Endothelial cell of umbilical vein (primary cell): ENCODE measurements around the gene CRLF1. TPM values are rescaled to one million over a fixed set of nuclear protein-coding genes. Genes with fewer than 3 reads are reported as not detected.

Source experiments
- BruUV-seq: library from RNA; stranded (reverse); fragments of 400-500 nt; replicated peaks from 2 replicates; lab custom pipeline; 2021; lab: Mats Ljungman, UMichigan
- CTCF ChIA-PET: fragments of 300-600, 350-600 bp; sonication (Branson Sonifier 250); formaldehyde crosslinking; loops from one replicate; lab custom pipeline; 2021; ENCODE audit warnings: antibody characterized with exemption, inconsistent platforms; lab: Charles Lee
- POLR2A ChIA-PET: fragments of 300-600, 350-600 bp; sonication (Branson Sonifier 250); formaldehyde crosslinking; loops from one replicate; lab custom pipeline; 2021; ENCODE audit warnings: antibody characterized with exemption, inconsistent platforms; lab: Charles Lee
- DNase-seq: peaks from one replicate; pipeline ENCODE4 v3.0.0-alpha.2; 2011; ENCODE audit warnings: low read depth, low spot score
- FAIRE-seq: peaks from 2 replicates; lab custom pipeline; 2011; peaks lifted over from hg19 to GRCh38; lab: Jason Lieb, UNC
- H2AFZ ChIP-seq: 2 replicates; pipeline ENCODE4 v1.6.0; 2012; ENCODE audit warnings: low read depth, low read length, control low read depth, inconsistent platforms
- H3K27ac ChIP-seq: 2 replicates; pipeline ENCODE4 v1.5.1; 2011; ENCODE audit warnings: low read depth, mild to moderate bottlenecking, control low read depth, low read length, moderate library complexity; ENCODE audit not compliant: insufficient read depth
- H3K27me3 ChIP-seq, 2 experiments: 2 replicates each; pipeline versions ENCODE4 v1.6.0 to v1.6.1; 2011; ENCODE audit warnings: low read length in 2 of 2, mixed read lengths in 1 of 2; ENCODE audit not compliant: control insufficient read depth in 2 of 2, insufficient read depth in 2 of 2
- H3K36me3 ChIP-seq, 2 experiments: 2 replicates in 1 of 2; 3 replicates in 1 of 2; pipeline ENCODE4 v1.5.1; 2011; ENCODE audit warnings: low read length in 2 of 2, mild to moderate bottlenecking in 1 of 2, moderate library complexity in 1 of 2; ENCODE audit not compliant: control insufficient read depth in 2 of 2, insufficient read depth in 2 of 2; ENCODE audit errors: extremely low read depth in 1 of 2
- H3K4me1 ChIP-seq: 3 replicates; pipeline ENCODE4 v1.5.1; 2011; ENCODE audit warnings: mild to moderate bottlenecking, low read length; ENCODE audit not compliant: control insufficient read depth, insufficient read depth; ENCODE audit errors: extremely low read depth
- H3K4me2 ChIP-seq: 2 replicates; pipeline ENCODE4 v1.6.1; 2011; ENCODE audit warnings: low read length, control low read depth, mixed read lengths; ENCODE audit not compliant: insufficient read depth
- H3K4me3 ChIP-seq, 3 experiments: fragments of 200-600 bp in 1 of 3; sonication (generic), shearing (Covaris generic) in 1 of 3; replicated peaks in 1 of 3; 2 replicates each; pipeline ENCODE4 v1.5.1; 2011 to 2016; ENCODE audit warnings: control low read depth in 3 of 3, low read length in 3 of 3, mild to moderate bottlenecking in 2 of 3, inconsistent platforms in 1 of 3, low read depth in 1 of 3, moderate library complexity in 1 of 3; ENCODE audit not compliant: insufficient read depth in 1 of 3
- H3K79me2 ChIP-seq: 2 replicates; pipeline ENCODE4 v1.6.0; 2012; ENCODE audit warnings: low read length, inconsistent platforms; ENCODE audit not compliant: control insufficient read depth, insufficient read depth
- H3K9ac ChIP-seq: replicated peaks from 2 replicates; pipeline ENCODE3; 2011; ENCODE audit warnings: low read length, control low read depth; ENCODE audit not compliant: insufficient read depth; ENCODE audit errors: extremely low read depth
- H3K9me1 ChIP-seq: replicated peaks from 3 replicates; pipeline ENCODE4 v1.6.0; 2011; ENCODE audit warnings: mild to moderate bottlenecking, low read length; ENCODE audit not compliant: control insufficient read depth, insufficient read depth; ENCODE audit errors: extremely low read depth
- H3K9me3 ChIP-seq: replicated peaks from 2 replicates; pipeline ENCODE4 v1.5.1; 2012; ENCODE audit warnings: low read length, inconsistent platforms; ENCODE audit not compliant: control insufficient read depth, insufficient read depth
- H4K20me1 ChIP-seq: replicated peaks from 2 replicates; pipeline ENCODE3; 2011; ENCODE audit warnings: mild to moderate bottlenecking, low read length; ENCODE audit not compliant: control insufficient read depth, insufficient read depth; ENCODE audit errors: extremely low read depth
- EZH2 ChIP-seq: IDR thresholded peaks from 2 replicates; pipeline ENCODE4 v1.6.1; 2012; ENCODE audit warnings: borderline replicate concordance, low read depth, mild to moderate bottlenecking, moderate library complexity, low read length, inconsistent platforms; ENCODE audit not compliant: severe bottlenecking
- FOS ChIP-seq: IDR thresholded peaks from 2 replicates; pipeline ENCODE4 v1.6.1; 2011; ENCODE audit warnings: mild to moderate bottlenecking, low read length, moderate library complexity, borderline replicate concordance; ENCODE audit not compliant: insufficient read depth
- GATA2 ChIP-seq: IDR thresholded peaks from 2 replicates; pipeline ENCODE4 v1.7.0; 2011; ENCODE audit warnings: low read depth, mild to moderate bottlenecking, moderate library complexity, mixed read lengths, low read length; ENCODE audit not compliant: insufficient read length, insufficient read depth
- JUN ChIP-seq: IDR thresholded peaks from 2 replicates; pipeline ENCODE4 v1.6.1; 2011; ENCODE audit warnings: borderline replicate concordance, low read depth; ENCODE audit not compliant: insufficient read length, insufficient read depth
- MYC ChIP-seq: IDR thresholded peaks from one replicate; pipeline ENCODE4 v1.6.1; 2011; ENCODE audit warnings: mild to moderate bottlenecking, low read depth, low read length
- POLR2A ChIP-seq: IDR thresholded peaks from 2 replicates; pipeline ENCODE4 v1.6.1; 2012; ENCODE audit warnings: low read depth, mild to moderate bottlenecking, control low read depth, low read length
- POLR2AphosphoS5 ChIP-seq: IDR thresholded peaks from 2 replicates; pipeline ENCODE4 v1.6.1; 2012; ENCODE audit warnings: low read depth, mild to moderate bottlenecking, control low read depth, low read length, moderate library complexity; ENCODE audit not compliant: insufficient read depth
- dilution Hi-C: fragments of 300-500 bp; cut with MboI; formaldehyde crosslinking; loops from one replicate; pipeline ENCODE4 v1.15.0; 2019; ENCODE audit warnings: low sequenced_read_pairs; ENCODE audit not compliant: extremely low pct_ligation_motif_present
- intact Hi-C: fragments of 100-400 bp; cut with micrococcal nuclease; formaldehyde crosslinking; loops from one replicate; pipeline ENCODE4 v1.10.0; 2022
- polyA plus RNA-seq, 4 experiments: library from polyadenylated mRNA; depleted of rRNA in 3 of 4; stranded (reverse) in 3 of 4; unstranded in 1 of 4; fragments of >200 nt; gene quantifications; 2 replicates each; pipeline versions ENCODE4 v1.2.1 to v1.2.3, GENCODE V29; 2011 to 2012; ENCODE audit warnings: missing spikeins in 1 of 4
- total RNA-seq: library from RNA; stranded (reverse); gene quantifications from 2 replicates; pipeline ENCODE4 v1.2.3, GENCODE V29; 2021
- TF ChIP-seq, protein P1 (sequence below): IDR thresholded peaks from 2 replicates; pipeline ENCODE4 v1.6.1; 2011; ENCODE audit not compliant: insufficient read depth, insufficient read length
- TF ChIP-seq, protein P2 (sequence below), 2 donors: IDR thresholded peaks; 1 replicate in 1 of 2; 2 replicates in 1 of 2; pipeline ENCODE4 v1.5.1; 2011; ENCODE audit warnings: low read length in 2 of 2, mild to moderate bottlenecking in 2 of 2, moderate library complexity in 2 of 2, control low read depth in 1 of 2, inconsistent platforms in 1 of 2, low read depth in 1 of 2; ENCODE audit not compliant: insufficient read depth in 1 of 2; ENCODE audit errors: extremely low read depth in 1 of 2

CRLF1 gene
- total and polyA plus RNA-seq, 2 donors (not counting 3 experiments of a cell fraction or from before 2014, with no cell fraction given), result 0.18 TPM; not detected in 1

DNA sequence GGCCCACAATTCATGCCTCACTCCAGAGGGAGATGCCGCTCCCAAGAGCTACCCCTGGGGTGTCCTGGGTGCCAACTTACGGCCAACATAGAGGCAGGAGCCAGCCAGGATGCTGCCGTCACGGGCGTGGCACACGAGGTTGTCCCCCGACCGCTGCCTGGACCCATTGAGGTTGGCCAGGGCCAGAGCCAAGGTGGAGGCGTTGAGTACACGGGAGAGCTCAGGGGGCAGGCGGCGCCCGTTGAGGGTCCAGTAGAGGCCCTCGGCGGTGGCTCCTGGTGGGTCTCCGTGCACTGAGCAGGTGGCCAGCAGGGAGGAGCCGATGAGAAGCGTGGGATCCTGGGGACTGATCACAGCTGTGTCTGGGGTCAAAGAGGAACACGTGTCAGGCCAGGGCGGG, 7.1 kb downstream of the CRLF1 start:
- FAIRE-seq, result no peak
- intact Hi-C loops, result no loop called here
- POLR2A ChIA-PET, result interaction anchor here (0.6 kb wide), 1 partner anchor 231 kb away, joined by 5 read pairs; no protein-coding TSS in a partner anchor

More for the DNA sequence above, 7.1 kb downstream of the CRLF1 start:
- TF ChIP-seq JUN (no peak), MYC (no peak), GATA2 (no peak), EZH2 (no peak), FOS (no peak), POLR2A (no peak), POLR2AphosphoS5 (no peak)
- TF ChIP-seq, protein P1, sequence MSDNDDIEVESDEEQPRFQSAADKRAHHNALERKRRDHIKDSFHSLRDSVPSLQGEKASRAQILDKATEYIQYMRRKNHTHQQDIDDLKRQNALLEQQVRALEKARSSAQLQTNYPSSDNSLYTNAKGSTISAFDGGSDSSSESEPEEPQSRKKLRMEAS, result no peak
- TF ChIP-seq, protein P2, sequence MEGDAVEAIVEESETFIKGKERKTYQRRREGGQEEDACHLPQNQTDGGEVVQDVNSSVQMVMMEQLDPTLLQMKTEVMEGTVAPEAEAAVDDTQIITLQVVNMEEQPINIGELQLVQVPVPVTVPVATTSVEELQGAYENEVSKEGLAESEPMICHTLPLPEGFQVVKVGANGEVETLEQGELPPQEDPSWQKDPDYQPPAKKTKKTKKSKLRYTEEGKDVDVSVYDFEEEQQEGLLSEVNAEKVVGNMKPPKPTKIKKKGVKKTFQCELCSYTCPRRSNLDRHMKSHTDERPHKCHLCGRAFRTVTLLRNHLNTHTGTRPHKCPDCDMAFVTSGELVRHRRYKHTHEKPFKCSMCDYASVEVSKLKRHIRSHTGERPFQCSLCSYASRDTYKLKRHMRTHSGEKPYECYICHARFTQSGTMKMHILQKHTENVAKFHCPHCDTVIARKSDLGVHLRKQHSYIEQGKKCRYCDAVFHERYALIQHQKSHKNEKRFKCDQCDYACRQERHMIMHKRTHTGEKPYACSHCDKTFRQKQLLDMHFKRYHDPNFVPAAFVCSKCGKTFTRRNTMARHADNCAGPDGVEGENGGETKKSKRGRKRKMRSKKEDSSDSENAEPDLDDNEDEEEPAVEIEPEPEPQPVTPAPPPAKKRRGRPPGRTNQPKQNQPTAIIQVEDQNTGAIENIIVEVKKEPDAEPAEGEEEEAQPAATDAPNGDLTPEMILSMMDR (IDR thresholded peaks at IDR 0.05; ENCODE audit: extremely low read depth in 1 of 2, insufficient read depth in 1 of 2, low read depth in 1 of 2, low read length in 2 of 2), result no peak
- Histone ChIP-seq H3K9ac (no peak overlapping the region), H3K4me3 (no peak overlapping the region), H3K27me3 (peaks cover 12 to 15% of the 10 kb centered on the region in 2 experiments), H3K9me3 (no peaks in the 10 kb centered on the region), H3K9me1 (no peaks in the 10 kb centered on the region), H3K36me3 (no peaks in the 10 kb centered on the region), H3K4me1 (peaks cover 4% of the 10 kb centered on the region), H3K27ac (no peak overlapping the region), H2AFZ (no peak overlapping the region), H3K79me2 (no peaks in the 10 kb centered on the region), H3K4me2 (no peak overlapping the region), H4K20me1 (no peaks in the 10 kb centered on the region)
- dilution Hi-C loops, result no loop called here
- DNase-seq, result no peak
- CTCF ChIA-PET, result interaction anchor here (2.8 kb wide), 1 partner anchor 11 kb away, joined by 10 read pairs; the partner anchor contains the start of gene REX1BD
- no TSS peak for BruUV-seq
